ENCODE results near the gene CSF3R. TPM values are rescaled to one million over a fixed set of nuclear protein-coding genes. Genes with fewer than 3 reads are reported as not detected.

CSF3R gene
- total RNA-seq, 1 donor, result not detected

- Histone ChIP-seq H3K36me3 (ENCODE audit: insufficient read depth, low read length) (no peaks in the 10 kb centered on the region), H3K27ac (ENCODE audit: low read depth, low read length) (no peak overlapping the region), H3K4me2 (ENCODE audit: insufficient read depth, low read length) (no peak overlapping the region), H3K79me2 (ENCODE audit: insufficient read depth, low read length) (no peaks in the 10 kb centered on the region), H3K4me3 (ENCODE audit: insufficient read depth, low read length) (no peak overlapping the region), H2AFZ (ENCODE audit: low read length) (no peak overlapping the region), H3K9me3 (ENCODE audit: low read depth, low read length) (no peaks in the 10 kb centered on the region), H4K20me1 (ENCODE audit: insufficient read depth, low read length) (no peaks in the 10 kb centered on the region), H3K4me1 (ENCODE audit: insufficient read depth, low read length) (peaks cover 3% of the 10 kb centered on the region), H3K27me3 (ENCODE audit: insufficient read depth, low read length) (no peaks in the 10 kb centered on the region)
- TF ChIP-seq CTCF (IDR thresholded peaks at IDR 0.05; ENCODE audit: extremely low read depth, low read depth, low read length), result no peak
- DNase-seq (ENCODE audit: insufficient read length, low spot score, missing footprints), result no peak
Measured at GRCh38 chr1:36515315-36516138, 32.8 kb upstream of the CSF3R start.

DNA sequence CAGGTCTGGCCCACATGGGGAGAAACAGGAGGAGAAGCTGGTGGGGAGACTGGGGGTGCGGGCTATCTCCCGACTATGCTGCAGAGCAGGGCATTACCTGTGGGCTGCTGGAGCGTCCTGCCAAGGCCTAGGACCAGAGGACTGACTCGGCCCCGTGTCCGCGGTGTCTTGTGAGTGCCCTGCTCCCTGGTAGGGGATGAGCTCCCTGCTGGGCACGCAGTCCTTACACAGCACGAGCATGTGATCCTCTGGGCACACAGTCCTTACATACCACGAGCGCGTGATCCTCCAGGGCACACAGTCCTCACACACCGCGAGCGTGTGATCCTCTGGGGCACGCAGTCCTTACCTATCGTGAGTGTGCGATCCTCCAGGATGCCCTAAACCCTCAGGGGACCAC lies 31.8 kb upstream of the CSF3R start:
- H3K27ac ChIP-seq (ENCODE audit: low read depth, low read length), result no peak overlapping the region
- H4K20me1 ChIP-seq (ENCODE audit: insufficient read depth, low read length), result no peaks in the 10 kb centered on the region
- no peak for TF ChIP-seq CTCF (IDR thresholded peaks at IDR 0.05; ENCODE audit: extremely low read depth, low read depth, low read length)
- no peak overlapping the region for H3K4me3 ChIP-seq (ENCODE audit: insufficient read depth, low read length)
- no peak overlapping the region for H3K4me2 ChIP-seq (ENCODE audit: insufficient read depth, low read length)
- H3K79me2 ChIP-seq (ENCODE audit: insufficient read depth, low read length), result no peaks in the 10 kb centered on the region
- H2AFZ ChIP-seq (ENCODE audit: low read length), result no peak overlapping the region
- no peaks in the 10 kb centered on the region for H3K9me3 ChIP-seq (ENCODE audit: low read depth, low read length)
- peaks cover 3% of the 10 kb centered on the region for H3K4me1 ChIP-seq (ENCODE audit: insufficient read depth, low read length)
- no peaks in the 10 kb centered on the region for H3K36me3 ChIP-seq (ENCODE audit: insufficient read depth, low read length)
- no peak for DNase-seq (ENCODE audit: insufficient read length, low spot score, missing footprints)
- no peaks in the 10 kb centered on the region for H3K27me3 ChIP-seq (ENCODE audit: insufficient read depth, low read length)

- Histone ChIP-seq H3K79me2 (ENCODE audit: insufficient read depth, low read length) (no peaks in the 10 kb centered on the region), H2AFZ (ENCODE audit: low read length) (no peak overlapping the region), H3K9me3 (ENCODE audit: low read depth, low read length) (no peaks in the 10 kb centered on the region), H3K4me2 (ENCODE audit: insufficient read depth, low read length) (no peak overlapping the region), H3K4me3 (ENCODE audit: insufficient read depth, low read length) (no peak overlapping the region), H4K20me1 (ENCODE audit: insufficient read depth, low read length) (no peaks in the 10 kb centered on the region), H3K4me1 (ENCODE audit: insufficient read depth, low read length) (peaks cover 3% of the 10 kb centered on the region), H3K27me3 (ENCODE audit: insufficient read depth, low read length) (no peaks in the 10 kb centered on the region), H3K36me3 (ENCODE audit: insufficient read depth, low read length) (no peaks in the 10 kb centered on the region), H3K27ac (ENCODE audit: low read depth, low read length) (no peak overlapping the region)
- peak; percentile 51 for DNase-seq (ENCODE audit: insufficient read length, low spot score, missing footprints)
- TF ChIP-seq CTCF (IDR thresholded peaks at IDR 0.05; ENCODE audit: extremely low read depth, low read depth, low read length), result no peak
Measured at GRCh38 chr1:36513676-36514473, 31.2 kb upstream of the CSF3R start.

GRCh38 chr1:36512842-36513241 lies 30.1 kb upstream of the CSF3R start:
- no peak for TF ChIP-seq CTCF (IDR thresholded peaks at IDR 0.05; ENCODE audit: extremely low read depth, low read depth, low read length)
- peak; percentile 44 for DNase-seq (ENCODE audit: insufficient read length, low spot score, missing footprints)
- H3K4me1 ChIP-seq (ENCODE audit: insufficient read depth, low read length), result peaks cover 3% of the 10 kb centered on the region
- no peak overlapping the region for H3K27ac ChIP-seq (ENCODE audit: low read depth, low read length)
- H3K79me2 ChIP-seq (ENCODE audit: insufficient read depth, low read length), result no peaks in the 10 kb centered on the region
- H3K36me3 ChIP-seq (ENCODE audit: insufficient read depth, low read length), result no peaks in the 10 kb centered on the region
- H2AFZ ChIP-seq (ENCODE audit: low read length), result no peak overlapping the region
- no peak overlapping the region for H3K4me2 ChIP-seq (ENCODE audit: insufficient read depth, low read length)
- H4K20me1 ChIP-seq (ENCODE audit: insufficient read depth, low read length), result no peaks in the 10 kb centered on the region
- no peaks in the 10 kb centered on the region for H3K9me3 ChIP-seq (ENCODE audit: low read depth, low read length)
- H3K4me3 ChIP-seq (ENCODE audit: insufficient read depth, low read length), result no peak overlapping the region
- H3K27me3 ChIP-seq (ENCODE audit: insufficient read depth, low read length), result no peaks in the 10 kb centered on the region

Data from osteoblast (primary cell).